Trophoblast cell (in vitro differentiated cells and primary cell): ENCODE measurements around the gene ZKSCAN8.
"Not testable (repeated sequence)": the region's sequence is repeated elsewhere in the genome, so short reads cannot be mapped to it uniquely, and the experiment has no call there.

ENCODE experiments used
- DNase-seq, 2 donors: peaks; one replicate each; pipeline ENCODE4 v3.0.0-alpha.2; 2016
- H2AFZ ChIP-seq: 2 replicates; pipeline ENCODE4 v1.6.1; 2013; ENCODE audit warnings: low read length, moderate library complexity, mild to moderate bottlenecking; ENCODE audit not compliant: insufficient read depth, poor library complexity
- H2AK5ac ChIP-seq: 2 replicates; pipeline ENCODE4 v1.6.1; 2013; ENCODE audit warnings: mild to moderate bottlenecking, low read length
- H2BK120ac ChIP-seq: 2 replicates; pipeline ENCODE4 v1.6.1; 2013; ENCODE audit warnings: low read length, mild to moderate bottlenecking, moderate library complexity; ENCODE audit not compliant: insufficient read depth, poor library complexity
- H2BK12ac ChIP-seq: 2 replicates; pipeline ENCODE4 v1.6.1; 2013; ENCODE audit warnings: mild to moderate bottlenecking, low read length, moderate library complexity
- H2BK5ac ChIP-seq: 2 replicates; pipeline ENCODE4 v1.6.1; 2013; ENCODE audit warnings: low read length, low read depth, moderate library complexity, mild to moderate bottlenecking; ENCODE audit not compliant: poor library complexity
- H3K14ac ChIP-seq: 2 replicates; pipeline ENCODE4 v1.6.1; 2013; ENCODE audit warnings: mild to moderate bottlenecking, low read length
- H3K18ac ChIP-seq: 2 replicates; pipeline ENCODE4 v1.6.1; 2013; ENCODE audit warnings: mild to moderate bottlenecking, low read length
- H3K23ac ChIP-seq: 2 replicates; pipeline ENCODE4 v1.6.1; 2013; ENCODE audit warnings: low read length
- H3K27ac ChIP-seq: 2 replicates; pipeline ENCODE4 v1.5.1; 2013; ENCODE audit warnings: low read depth, mild to moderate bottlenecking, inconsistent platforms, low read length, moderate library complexity
- H3K27me3 ChIP-seq: 2 replicates; pipeline ENCODE4 v1.6.1; 2013; ENCODE audit warnings: inconsistent platforms, mild to moderate bottlenecking, low read length, moderate library complexity; ENCODE audit not compliant: insufficient read depth
- H3K36me3 ChIP-seq, 2 experiments: 1 replicate in 1 of 2; 2 replicates in 1 of 2; pipeline ENCODE4 v1.6.1; 2013; ENCODE audit warnings: low read length in 2 of 2, mild to moderate bottlenecking in 2 of 2, moderate library complexity in 1 of 2; ENCODE audit not compliant: insufficient read depth in 2 of 2, control insufficient read depth in 1 of 2
- H3K4ac ChIP-seq: 2 replicates; pipeline ENCODE4 v1.6.1; 2013; ENCODE audit warnings: low read depth, mild to moderate bottlenecking, low read length, moderate library complexity
- H3K4me1 ChIP-seq, 2 experiments: 1 replicate in 1 of 2; 2 replicates in 1 of 2; pipeline ENCODE4 v1.6.1; 2013; ENCODE audit warnings: low read length in 2 of 2, mild to moderate bottlenecking in 2 of 2, moderate library complexity in 1 of 2; ENCODE audit not compliant: insufficient read depth in 2 of 2, control insufficient read depth in 1 of 2
- H3K4me2 ChIP-seq: 2 replicates; pipeline ENCODE4 v1.6.1; 2013; ENCODE audit warnings: inconsistent platforms, mild to moderate bottlenecking, low read length, moderate library complexity
- H3K4me3 ChIP-seq: 2 replicates; pipeline ENCODE4 v1.5.1; 2013; ENCODE audit warnings: mild to moderate bottlenecking, low read depth, low read length, inconsistent platforms
- H3K79me1 ChIP-seq: one replicate; pipeline ENCODE4 v1.6.1; 2013; ENCODE audit warnings: low read length
- H3K79me2 ChIP-seq: 2 replicates; pipeline ENCODE4 v1.6.1; 2013; ENCODE audit warnings: low read length, mild to moderate bottlenecking; ENCODE audit not compliant: control insufficient read depth, insufficient read depth, poor library complexity
- H3K9ac ChIP-seq: 2 replicates; pipeline ENCODE4 v1.6.1; 2013; ENCODE audit warnings: mild to moderate bottlenecking, low read length
- H3K9me3 ChIP-seq: 2 replicates; pipeline ENCODE4 v1.6.1; 2013; ENCODE audit warnings: low read depth, mild to moderate bottlenecking, control low read depth, inconsistent platforms, low read length; ENCODE audit not compliant: insufficient read depth
- H4K12ac ChIP-seq: 2 replicates; pipeline ENCODE4 v1.6.1; 2013; ENCODE audit warnings: low read depth, mild to moderate bottlenecking, low read length, moderate library complexity
- H4K8ac ChIP-seq: 2 replicates; pipeline ENCODE4 v1.6.1; 2013; ENCODE audit warnings: low read depth, mild to moderate bottlenecking, low read length, moderate library complexity
- H4K91ac ChIP-seq: one replicate; pipeline ENCODE4 v1.6.1; 2013; ENCODE audit warnings: low read depth, mild to moderate bottlenecking, low read length, moderate library complexity
- WGBS: extraction: QIAGEN DNeasy Blood & Tissue Kit; methylation state at CpG from one replicate; pipeline ENCODE4 v1.1.7; 2013; ENCODE audit warnings: missing lambda C conversion rate; ENCODE audit not compliant: insufficient read length, insufficient coverage; ENCODE audit errors: extremely low coverage; 5-methylcytosine and 5-hydroxymethylcytosine counted together

ZKSCAN8 gene

GRCh38 chr6:28117386-28118050, 24.2 kb upstream of the ZKSCAN8 start:
- Histone ChIP-seq H2AK5ac (no peak overlapping the region), H3K27me3 (no peaks in the 10 kb centered on the region), H2BK120ac (no peak overlapping the region), H4K91ac (no peak overlapping the region), H3K4me1 (no peaks in the 10 kb centered on the region), H3K18ac (no peak overlapping the region), H3K9ac (no peak overlapping the region), H4K12ac (no peak overlapping the region), H3K4me3 (no peak overlapping the region), H3K79me2 (no peaks in the 10 kb centered on the region), H3K23ac (no peak overlapping the region), H3K79me1 (no peaks in the 10 kb centered on the region), H4K8ac (no peak overlapping the region), H3K4me2 (no peak overlapping the region), H3K36me3 (peaks cover 3 to 12% of the 10 kb centered on the region in 2 experiments), H2BK5ac (no peak overlapping the region), H2AFZ (no peak overlapping the region), H2BK12ac (no peak overlapping the region), H3K9me3 (no peaks in the 10 kb centered on the region), H3K27ac (no peak overlapping the region), H3K4ac (no peak overlapping the region), H3K14ac (no peak overlapping the region)
- WGBS = no CpG with 5 or more reads among the region's 2 CpGs
- DNase-seq = no peak

GRCh38 chr6:28118217-28118616, 23.5 kb upstream of the ZKSCAN8 start:
- no CpG with 5 or more reads among the region's 1 CpG for WGBS
- H3K4me1 ChIP-seq = no peaks in the 10 kb centered on the region
- no peak overlapping the region for H4K12ac ChIP-seq
- H2BK120ac ChIP-seq = no peak overlapping the region
- no peak overlapping the region for H3K4me3 ChIP-seq
- no peak overlapping the region for H3K9ac ChIP-seq
- H4K8ac ChIP-seq = no peak overlapping the region
- no peak for DNase-seq
- H3K27ac ChIP-seq = no peak overlapping the region
- no peaks in the 10 kb centered on the region for H3K9me3 ChIP-seq
- H4K91ac ChIP-seq = no peak overlapping the region
- no peak overlapping the region for H3K4ac ChIP-seq
- no peak overlapping the region for H3K23ac ChIP-seq
- no peak overlapping the region for H2BK5ac ChIP-seq
- no peak overlapping the region for H3K14ac ChIP-seq
- H3K18ac ChIP-seq = no peak overlapping the region
- H3K79me2 ChIP-seq = no peaks in the 10 kb centered on the region
- H3K79me1 ChIP-seq = no peaks in the 10 kb centered on the region
- H2AK5ac ChIP-seq = no peak overlapping the region
- H2BK12ac ChIP-seq = no peak overlapping the region
- no peak overlapping the region for H3K4me2 ChIP-seq
- no peak overlapping the region for H2AFZ ChIP-seq
- H3K27me3 ChIP-seq = no peaks in the 10 kb centered on the region
- peaks cover 5 to 12% of the 10 kb centered on the region in 2 experiments for H3K36me3 ChIP-seq

- DNase-seq = no peak
- H3K9me3 ChIP-seq = no peaks in the 10 kb centered on the region
- H3K4ac ChIP-seq = no peak overlapping the region
- no peak overlapping the region for H2BK12ac ChIP-seq
- no peak overlapping the region for H4K8ac ChIP-seq
- H2BK5ac ChIP-seq = no peak overlapping the region
- H3K79me1 ChIP-seq = peaks cover 3% of the 10 kb centered on the region
- H3K27ac ChIP-seq = no peak overlapping the region
- H3K9ac ChIP-seq = no peak overlapping the region
- H3K14ac ChIP-seq = no peak overlapping the region
- no peak overlapping the region for H3K23ac ChIP-seq
- H3K36me3 ChIP-seq = peaks cover 6 to 8% of the 10 kb centered on the region in 2 experiments
- no peak overlapping the region for H4K91ac ChIP-seq
- H2AK5ac ChIP-seq = no peak overlapping the region
- peaks cover 2% of the 10 kb centered on the region for H3K79me2 ChIP-seq
- no peaks in the 10 kb centered on the region for H3K27me3 ChIP-seq
- H3K4me3 ChIP-seq = no peak overlapping the region
- H3K4me1 ChIP-seq = peaks cover 0 to 3% of the 10 kb centered on the region in 2 experiments
- no CpG with 5 or more reads among the region's 2 CpGs for WGBS
- H3K4me2 ChIP-seq = no peak overlapping the region
- H4K12ac ChIP-seq = no peak overlapping the region
- H3K18ac ChIP-seq = no peak overlapping the region
- H2AFZ ChIP-seq = no peak overlapping the region
- no peak overlapping the region for H2BK120ac ChIP-seq
Observed at GRCh38 chr6:28121876-28122275, 19.8 kb upstream of the ZKSCAN8 start.

- not testable (repeated sequence) for H4K8ac ChIP-seq, H3K79me1 ChIP-seq, H3K4ac ChIP-seq, H3K4me2 ChIP-seq, H3K9ac ChIP-seq, H3K14ac ChIP-seq, DNase-seq, H2AFZ ChIP-seq, H2BK12ac ChIP-seq, H3K27me3 ChIP-seq, H3K18ac ChIP-seq, H2BK120ac ChIP-seq, H3K27ac ChIP-seq, H4K91ac ChIP-seq, H3K4me3 ChIP-seq, H2AK5ac ChIP-seq, H3K36me3 ChIP-seq, H4K12ac ChIP-seq, H3K23ac ChIP-seq, H3K9me3 ChIP-seq, H3K4me1 ChIP-seq, H2BK5ac ChIP-seq, H3K79me2 ChIP-seq
- WGBS = no CpG with 5 or more reads among the region's 5 CpGs
Observed at GRCh38 chr6:28122283-28122682, 19.4 kb upstream of the ZKSCAN8 start.
